ENCODE data around the gene C17orf100.

Gene C17orf100

GRCh38 chr17:6679241-6679640, 27.7 kb downstream of the C17orf100 start:
- H3K36me3 ChIP-seq (ENCODE audit: low read length), result no peaks in the 10 kb centered on the region
- no peak overlapping the region for H2AFZ ChIP-seq (ENCODE audit: low read depth, low read length, severe bottlenecking)
- no peak overlapping the region for H3K9ac ChIP-seq (ENCODE audit: low read length)
- no peaks in the 10 kb centered on the region for H3K9me2 ChIP-seq (replicated peaks; ENCODE audit: insufficient read depth, low read length)
- no peak overlapping the region for H3K4me2 ChIP-seq (ENCODE audit: low read depth, low read length, poor library complexity, severe bottlenecking)
- H4K20me1 ChIP-seq (ENCODE audit: low read depth, low read length), result no peaks in the 10 kb centered on the region
- H3K9me3 ChIP-seq (ENCODE audit: insufficient read depth, low read length), result no peaks in the 10 kb centered on the region
- TF ChIP-seq EZH2phosphoT487 (conservative IDR thresholded peaks at IDR 0.05; ENCODE audit: low read length) (no peak), CTCF (IDR thresholded peaks at IDR 0.05; ENCODE audit: insufficient read depth, low read length, poor library complexity, severe bottlenecking) (no peak)
- H3K27ac ChIP-seq (ENCODE audit: low read depth, low read length), result no peak overlapping the region
- no peaks in the 10 kb centered on the region for H3K27me3 ChIP-seq (ENCODE audit: low read length)
- no peaks in the 10 kb centered on the region for H3K79me2 ChIP-seq (ENCODE audit: insufficient read depth, low read length)
- H3K4me3 ChIP-seq (ENCODE audit: insufficient read depth, low read length, poor library complexity, severe bottlenecking), result no peak overlapping the region
- H3F3A ChIP-seq (ENCODE audit: insufficient read depth), result no peaks in the 10 kb centered on the region

- Histone ChIP-seq H2AFZ (ENCODE audit: low read depth, low read length, severe bottlenecking) (no peak overlapping the region), H3K9me3 (ENCODE audit: insufficient read depth, low read length) (no peaks in the 10 kb centered on the region), H4K20me1 (ENCODE audit: low read depth, low read length) (no peaks in the 10 kb centered on the region), H3K27me3 (ENCODE audit: low read length) (no peaks in the 10 kb centered on the region), H3F3A (ENCODE audit: insufficient read depth) (no peaks in the 10 kb centered on the region), H3K27ac (ENCODE audit: low read depth, low read length) (no peak overlapping the region), H3K36me3 (ENCODE audit: low read length) (no peaks in the 10 kb centered on the region), H3K79me2 (ENCODE audit: insufficient read depth, low read length) (no peaks in the 10 kb centered on the region), H3K4me3 (ENCODE audit: insufficient read depth, low read length, poor library complexity, severe bottlenecking) (no peak overlapping the region), H3K9ac (ENCODE audit: low read length) (no peak overlapping the region), H3K9me2 (replicated peaks; ENCODE audit: insufficient read depth, low read length) (no peaks in the 10 kb centered on the region), H3K4me2 (ENCODE audit: low read depth, low read length, poor library complexity, severe bottlenecking) (no peak overlapping the region)
- TF ChIP-seq CTCF (IDR thresholded peaks at IDR 0.05; ENCODE audit: insufficient read depth, low read length, poor library complexity, severe bottlenecking) (no peak), EZH2phosphoT487 (conservative IDR thresholded peaks at IDR 0.05; ENCODE audit: low read length) (no peak)
Observed at GRCh38 chr17:6681176-6681575, 29.6 kb downstream of the C17orf100 start.

GRCh38 chr17:6681671-6682070, 30.1 kb downstream of the C17orf100 start:
- no peaks in the 10 kb centered on the region for H3K36me3 ChIP-seq (ENCODE audit: low read length)
- no peaks in the 10 kb centered on the region for H3F3A ChIP-seq (ENCODE audit: insufficient read depth)
- no peaks in the 10 kb centered on the region for H3K27me3 ChIP-seq (ENCODE audit: low read length)
- H3K9me2 ChIP-seq (replicated peaks; ENCODE audit: insufficient read depth, low read length), result no peaks in the 10 kb centered on the region
- no peak overlapping the region for H3K9ac ChIP-seq (ENCODE audit: low read length)
- H3K27ac ChIP-seq (ENCODE audit: low read depth, low read length), result no peak overlapping the region
- H3K4me2 ChIP-seq (ENCODE audit: low read depth, low read length, poor library complexity, severe bottlenecking), result no peak overlapping the region
- no peaks in the 10 kb centered on the region for H3K79me2 ChIP-seq (ENCODE audit: insufficient read depth, low read length)
- no peak overlapping the region for H3K4me3 ChIP-seq (ENCODE audit: insufficient read depth, low read length, poor library complexity, severe bottlenecking)
- no peak overlapping the region for H2AFZ ChIP-seq (ENCODE audit: low read depth, low read length, severe bottlenecking)
- no peaks in the 10 kb centered on the region for H3K9me3 ChIP-seq (ENCODE audit: insufficient read depth, low read length)
- no peaks in the 10 kb centered on the region for H4K20me1 ChIP-seq (ENCODE audit: low read depth, low read length)
- TF ChIP-seq EZH2phosphoT487 (conservative IDR thresholded peaks at IDR 0.05; ENCODE audit: low read length) (no peak), CTCF (IDR thresholded peaks at IDR 0.05; ENCODE audit: insufficient read depth, low read length, poor library complexity, severe bottlenecking) (no peak)
